Right renal cortex interstitium (tissue), 3 donors: Measurements from ENCODE around the gene USP22. TPM values are rescaled to one million over a fixed set of nuclear protein-coding genes. Genes with fewer than 3 reads are reported as not detected.
"Not testable (repeated sequence)": the region's sequence is repeated elsewhere in the genome, so short reads cannot be mapped to it uniquely, and the experiment has no call there.

Experiments
- DNase-seq, 3 donors: peaks; one replicate each; pipeline ENCODE4 v3.0.0-alpha.2; 2013; ENCODE audit warnings: low read depth in 3 of 3, low spot score in 2 of 3
- polyA plus RNA-seq, 3 donors: library from polyadenylated mRNA; unstranded; fragments of 120-200 nt; gene quantifications; one replicate each; pipeline ENCODE4 v1.2.1, GENCODE V29; 2013; ENCODE audit not compliant: insufficient read length in 3 of 3

USP22 gene
- polyA plus RNA-seq, 3 donors, result 217 to 235 (median 223) TPM

GRCh38 chr17:20991276-20992037 lies 51.4 kb downstream of the USP22 start:
- no peak for DNase-seq

GRCh38 chr17:20989991-20990855 lies 52.6 kb downstream of the USP22 start:
- no peak for DNase-seq

- no peak for DNase-seq
Measured at GRCh38 chr17:20989481-20989880, 53.3 kb downstream of the USP22 start.

- no peak for DNase-seq
Measured at GRCh38 chr17:20988896-20989295, 53.9 kb downstream of the USP22 start.

GRCh38 chr17:20988001-20988636 lies 54.7 kb downstream of the USP22 start:
- no peak for DNase-seq

- DNase-seq, result no peak
Measured at GRCh38 chr17:20987511-20987910, 55.3 kb downstream of the USP22 start.

GRCh38 chr17:20986767-20987510 lies 55.9 kb downstream of the USP22 start:
- DNase-seq, result no peak

GRCh38 chr17:20983359-20983637 lies 59.5 kb downstream of the USP22 start:
- no peak for DNase-seq

- no peak for DNase-seq
Measured at GRCh38 chr17:20982589-20983358, 60.0 kb downstream of the USP22 start.

- no peak for DNase-seq
Measured at GRCh38 chr17:20981046-20981920, 61.5 kb downstream of the USP22 start.

GRCh38 chr17:20979792-20980083 lies 63.1 kb downstream of the USP22 start:
- DNase-seq, result no peak

- not testable (repeated sequence) for DNase-seq
Measured at GRCh38 chr17:20979007-20979791, 63.6 kb downstream of the USP22 start.

- DNase-seq, result not testable (repeated sequence)
Measured at GRCh38 chr17:20977609-20978253, 65.1 kb downstream of the USP22 start.

- no peak for DNase-seq
Measured at GRCh38 chr17:20975566-20975965, 67.2 kb downstream of the USP22 start.

- no peak for DNase-seq
Measured at GRCh38 chr17:20970329-20970728, 72.5 kb downstream of the USP22 start.

- DNase-seq, result no peak
Measured at GRCh38 chr17:20968913-20969616, 73.7 kb downstream of the USP22 start.

- DNase-seq, result no peak
Measured at GRCh38 chr17:20967776-20968175, 75.0 kb downstream of the USP22 start.
